GM21381 (cell line): Measurements from ENCODE around the gene PLA2G2F.

Experiments
- ATAC-seq: cut with Tn5 transposase; IDR thresholded peaks from one replicate; pipeline ENCODE4 v1.9.1; 2021; ENCODE audit warnings: mild to moderate bottlenecking, moderate library complexity; ENCODE audit not compliant: unreplicated experiment

PLA2G2F gene

GRCh38 chr1:20187103-20187812 lies 48.1 kb downstream of the PLA2G2F start:
- no peak for ATAC-seq

- no peak for ATAC-seq
Observed at GRCh38 chr1:20187813-20188454, 48.8 kb downstream of the PLA2G2F start.

GRCh38 chr1:20188455-20188817 lies 49.3 kb downstream of the PLA2G2F start:
- ATAC-seq, result no peak

GRCh38 chr1:20189664-20190063 lies 50.5 kb downstream of the PLA2G2F start:
- no peak for ATAC-seq

GRCh38 chr1:20190256-20191160 lies 51.4 kb downstream of the PLA2G2F start:
- ATAC-seq, result no peak

GRCh38 chr1:20191266-20191825 lies 52.2 kb downstream of the PLA2G2F start:
- ATAC-seq, result no peak

- no peak for ATAC-seq
Observed at GRCh38 chr1:20192364-20192763, 53.2 kb downstream of the PLA2G2F start.

GRCh38 chr1:20192871-20193411 lies 53.8 kb downstream of the PLA2G2F start:
- ATAC-seq, result no peak

GRCh38 chr1:20194224-20194623 lies 55.1 kb downstream of the PLA2G2F start:
- ATAC-seq, result no peak

- ATAC-seq, result no peak
Observed at GRCh38 chr1:20194757-20195461, 55.8 kb downstream of the PLA2G2F start.

- no peak for ATAC-seq
Observed at GRCh38 chr1:20195462-20195780, 56.3 kb downstream of the PLA2G2F start.

- no peak for ATAC-seq
Observed at GRCh38 chr1:20197329-20197791, 58.2 kb downstream of the PLA2G2F start.

- no peak for ATAC-seq
Observed at GRCh38 chr1:20198296-20198695, 59.2 kb downstream of the PLA2G2F start.

GRCh38 chr1:20198918-20199317 lies 59.8 kb downstream of the PLA2G2F start:
- no peak for ATAC-seq

- no peak for ATAC-seq
Observed at GRCh38 chr1:20199403-20199802, 60.3 kb downstream of the PLA2G2F start.

- ATAC-seq, result no peak
Observed at GRCh38 chr1:20199840-20200239, 60.7 kb downstream of the PLA2G2F start.
